Sigmoid colon (tissue), 4 donors: ENCODE measurements around the gene EML4.

Experiments used
- POLR2A ChIP-seq, 2 donors: fragments of 450-650 bp; IDR thresholded peaks; one replicate each; pipeline ENCODE4 v1.6.1; 2016; ENCODE audit warnings: antibody characterized with exemption in 2 of 2, mild to moderate bottlenecking in 2 of 2, moderate library complexity in 2 of 2
- POLR2AphosphoS5 ChIP-seq, 4 donors: sonication (generic); formaldehyde crosslinking; IDR thresholded peaks; one replicate each; pipeline ENCODE4 v1.6.1; 2017; ENCODE audit warnings: antibody characterized with exemption in 4 of 4
- TF ChIP-seq, protein P1 (sequence below), 4 experiments: fragments of 450-650 bp in 3 of 4; fragments of 200-600 bp in 1 of 4; IDR thresholded peaks; one replicate each; pipeline ENCODE4 v1.5.1; 2016 to 2019; ENCODE audit warnings: antibody characterized with exemption in 4 of 4, mild to moderate bottlenecking in 3 of 4, moderate library complexity in 2 of 4

- TF ChIP-seq POLR2A (IDR thresholded peaks at IDR 0.05) (no peak), POLR2AphosphoS5 (IDR thresholded peaks at IDR 0.05) (no peak)
- TF ChIP-seq, protein P1, sequence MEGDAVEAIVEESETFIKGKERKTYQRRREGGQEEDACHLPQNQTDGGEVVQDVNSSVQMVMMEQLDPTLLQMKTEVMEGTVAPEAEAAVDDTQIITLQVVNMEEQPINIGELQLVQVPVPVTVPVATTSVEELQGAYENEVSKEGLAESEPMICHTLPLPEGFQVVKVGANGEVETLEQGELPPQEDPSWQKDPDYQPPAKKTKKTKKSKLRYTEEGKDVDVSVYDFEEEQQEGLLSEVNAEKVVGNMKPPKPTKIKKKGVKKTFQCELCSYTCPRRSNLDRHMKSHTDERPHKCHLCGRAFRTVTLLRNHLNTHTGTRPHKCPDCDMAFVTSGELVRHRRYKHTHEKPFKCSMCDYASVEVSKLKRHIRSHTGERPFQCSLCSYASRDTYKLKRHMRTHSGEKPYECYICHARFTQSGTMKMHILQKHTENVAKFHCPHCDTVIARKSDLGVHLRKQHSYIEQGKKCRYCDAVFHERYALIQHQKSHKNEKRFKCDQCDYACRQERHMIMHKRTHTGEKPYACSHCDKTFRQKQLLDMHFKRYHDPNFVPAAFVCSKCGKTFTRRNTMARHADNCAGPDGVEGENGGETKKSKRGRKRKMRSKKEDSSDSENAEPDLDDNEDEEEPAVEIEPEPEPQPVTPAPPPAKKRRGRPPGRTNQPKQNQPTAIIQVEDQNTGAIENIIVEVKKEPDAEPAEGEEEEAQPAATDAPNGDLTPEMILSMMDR (IDR thresholded peaks at IDR 0.05) = no peak
Measured at GRCh38 chr2:42284019-42284418, 114.9 kb downstream of the EML4 start.
